HG02588 (cell line): Measurements from ENCODE around the gene PLCD3.

Experiments used
- ATAC-seq: cut with Tn5 transposase; IDR thresholded peaks from one replicate; pipeline ENCODE4 v1.9.1; 2021; ENCODE audit warnings: mild to moderate bottlenecking, moderate library complexity; ENCODE audit not compliant: unreplicated experiment

Gene PLCD3

GRCh38 chr17:45104497-45104896, 27.8 kb downstream of the PLCD3 start:
- no peak for ATAC-seq

- no peak for ATAC-seq
Observed at GRCh38 chr17:45104029-45104428, 28.3 kb downstream of the PLCD3 start.

GRCh38 chr17:45103269-45103795, 29.0 kb downstream of the PLCD3 start:
- ATAC-seq = no peak

GRCh38 chr17:45102856-45103255, 29.5 kb downstream of the PLCD3 start:
- no peak for ATAC-seq

GRCh38 chr17:45101883-45102811, 30.2 kb downstream of the PLCD3 start:
- ATAC-seq = no peak

- no peak for ATAC-seq
Observed at GRCh38 chr17:45101546-45101882, 30.8 kb downstream of the PLCD3 start.

GRCh38 chr17:45098869-45099616, 33.3 kb downstream of the PLCD3 start:
- no peak for ATAC-seq

- ATAC-seq = no peak
Observed at GRCh38 chr17:45098081-45098868, 34.0 kb downstream of the PLCD3 start.

- ATAC-seq = no peak
Observed at GRCh38 chr17:45096926-45097325, 35.4 kb downstream of the PLCD3 start.

- ATAC-seq = no peak
Observed at GRCh38 chr17:45096141-45096540, 36.2 kb downstream of the PLCD3 start.

GRCh38 chr17:45093444-45094110, 38.7 kb downstream of the PLCD3 start:
- no peak for ATAC-seq

- no peak for ATAC-seq
Observed at GRCh38 chr17:45092911-45093430, 39.3 kb downstream of the PLCD3 start.

- ATAC-seq = no peak
Observed at GRCh38 chr17:45091778-45092425, 40.4 kb downstream of the PLCD3 start.

- ATAC-seq = no peak
Observed at GRCh38 chr17:45090711-45091110, 41.6 kb downstream of the PLCD3 start.

- ATAC-seq = no peak
Observed at GRCh38 chr17:45088741-45089140, 43.6 kb downstream of the PLCD3 start.

- no peak for ATAC-seq
Observed at GRCh38 chr17:45087978-45088377, 44.3 kb downstream of the PLCD3 start.

- ATAC-seq = no peak
Observed at GRCh38 chr17:45087504-45087975, 44.8 kb downstream of the PLCD3 start.

GRCh38 chr17:45086865-45087503, 45.3 kb downstream of the PLCD3 start:
- no peak for ATAC-seq

GRCh38 chr17:45086391-45086790, 45.9 kb downstream of the PLCD3 start:
- ATAC-seq = no peak
